MM.1S (cell line): ENCODE results near the gene FGD4.

Source experiments
- DNase-seq: peaks from one replicate; pipeline ENCODE4 v3.0.0-alpha.2; 2015
- H2AFZ ChIP-seq: fragments of 300-600 bp; sonication (generic); 2 replicates; pipeline ENCODE4 v1.6.0; 2016; ENCODE audit warnings: antibody characterized with exemption, low read length
- H3F3A ChIP-seq: fragments of 300-600 bp; sonication (generic); 2 replicates; pipeline ENCODE4 v1.6.1; 2016; ENCODE audit warnings: mild to moderate bottlenecking, antibody characterized with exemption, low read length, moderate library complexity, mixed read lengths; ENCODE audit not compliant: insufficient read depth
- H3K27ac ChIP-seq: fragments of 300-600 bp; sonication (generic); 2 replicates; pipeline ENCODE4 v1.5.1; 2016; ENCODE audit warnings: mild to moderate bottlenecking, low read length
- H3K27me3 ChIP-seq: fragments of 300-600 bp; sonication (generic); replicated peaks from 2 replicates; pipeline ENCODE4 v1.6.0; 2016; ENCODE audit warnings: low read length; ENCODE audit not compliant: insufficient read depth
- H3K36me3 ChIP-seq: fragments of 300-600 bp; sonication (generic); replicated peaks from 2 replicates; pipeline ENCODE4 v1.6.1; 2016; ENCODE audit warnings: mild to moderate bottlenecking, low read length, mixed read lengths; ENCODE audit not compliant: insufficient read depth
- H3K4me1 ChIP-seq: fragments of 300-600 bp; sonication (generic); 2 replicates; pipeline ENCODE4 v1.6.1; 2016; ENCODE audit warnings: low read length, mixed read lengths
- H3K4me2 ChIP-seq: fragments of 300-600 bp; sonication (generic); 2 replicates; pipeline ENCODE4 v1.6.0; 2016; ENCODE audit warnings: low read depth, low read length
- H3K4me3 ChIP-seq: fragments of 300-600 bp; sonication (generic); 2 replicates; pipeline ENCODE4 v1.5.1; 2016; ENCODE audit warnings: low read length, mixed read lengths
- H3K79me2 ChIP-seq: fragments of 300-600 bp; sonication (generic); 2 replicates; pipeline ENCODE4 v1.6.1; 2016; ENCODE audit warnings: mixed run types, low read length, mixed read lengths
- H3K9ac ChIP-seq: fragments of 300-600 bp; sonication (generic); 2 replicates; pipeline ENCODE4 v1.6.1; 2016; ENCODE audit warnings: low read length, mixed read lengths
- H3K9me2 ChIP-seq: fragments of 300-600 bp; sonication (generic); replicated peaks from 2 replicates; pipeline ENCODE4 v1.6.1; 2016; ENCODE audit warnings: mild to moderate bottlenecking, low read length, mixed read lengths; ENCODE audit not compliant: insufficient read depth
- H3K9me3 ChIP-seq: fragments of 300-600 bp; sonication (generic); replicated peaks from 2 replicates; pipeline ENCODE4 v1.6.1; 2016; ENCODE audit warnings: mild to moderate bottlenecking, low read length, mixed read lengths; ENCODE audit not compliant: insufficient read depth
- H4K20me1 ChIP-seq: fragments of 300-600 bp; sonication (generic); 2 replicates; pipeline ENCODE4 v1.6.1; 2016; ENCODE audit warnings: mild to moderate bottlenecking, low read length, moderate library complexity, mixed read lengths; ENCODE audit not compliant: insufficient read depth
- EZH2 ChIP-seq: fragments of 300-600 bp; sonication (generic); optimal IDR thresholded peaks from 2 replicates; pipeline ENCODE3; 2017; ENCODE audit warnings: low read depth, mild to moderate bottlenecking, antibody characterized with exemption, low read length, mixed read lengths
- EZH2phosphoT487 ChIP-seq: fragments of 300-600 bp; sonication (generic); IDR thresholded peaks from 2 replicates; pipeline ENCODE4 v1.6.1; 2018; ENCODE audit warnings: antibody characterized with exemption, low read length
- TF ChIP-seq, protein P1 (sequence below): fragments of 300-600 bp; sonication (generic); IDR thresholded peaks from 2 replicates; pipeline ENCODE4 v1.5.1; 2016; ENCODE audit warnings: antibody characterized with exemption, low read length, mixed read lengths

Gene FGD4

DNA sequence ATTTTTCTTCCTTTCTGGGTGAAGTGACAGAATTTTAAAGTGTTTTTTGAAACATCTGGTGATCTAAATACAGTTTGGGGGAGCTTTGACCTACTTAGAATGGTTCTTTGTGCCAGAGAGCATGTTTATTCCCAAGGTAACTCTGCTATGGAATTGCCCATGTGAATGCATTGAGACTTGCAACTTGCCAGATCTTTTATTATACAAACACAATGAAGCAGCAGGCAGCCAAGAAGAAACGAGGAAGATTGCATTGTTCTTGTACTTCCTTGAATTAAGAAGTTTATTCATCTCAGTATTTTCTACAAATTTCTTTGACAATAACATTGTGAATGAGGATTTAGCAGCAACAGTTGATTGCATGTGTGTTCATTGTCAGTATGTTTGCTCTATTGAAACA is 55.5 kb downstream of the FGD4 start:
- no peak overlapping the region for H2AFZ ChIP-seq
- no peak for DNase-seq
- no peaks in the 10 kb centered on the region for H4K20me1 ChIP-seq
- H3K4me2 ChIP-seq = no peak overlapping the region
- peaks cover 15% of the 10 kb centered on the region for H3K4me1 ChIP-seq
- H3K79me2 ChIP-seq = peaks cover 32% of the 10 kb centered on the region
- no peak overlapping the region for H3K9ac ChIP-seq
- no peaks in the 10 kb centered on the region for H3K9me2 ChIP-seq
- H3F3A ChIP-seq = peaks cover 19% of the 10 kb centered on the region
- no peak overlapping the region for H3K4me3 ChIP-seq
- no peaks in the 10 kb centered on the region for H3K27me3 ChIP-seq
- no peaks in the 10 kb centered on the region for H3K36me3 ChIP-seq
- no peaks in the 10 kb centered on the region for H3K9me3 ChIP-seq
- TF ChIP-seq EZH2 (no peak), EZH2phosphoT487 (no peak)
- TF ChIP-seq, protein P1, sequence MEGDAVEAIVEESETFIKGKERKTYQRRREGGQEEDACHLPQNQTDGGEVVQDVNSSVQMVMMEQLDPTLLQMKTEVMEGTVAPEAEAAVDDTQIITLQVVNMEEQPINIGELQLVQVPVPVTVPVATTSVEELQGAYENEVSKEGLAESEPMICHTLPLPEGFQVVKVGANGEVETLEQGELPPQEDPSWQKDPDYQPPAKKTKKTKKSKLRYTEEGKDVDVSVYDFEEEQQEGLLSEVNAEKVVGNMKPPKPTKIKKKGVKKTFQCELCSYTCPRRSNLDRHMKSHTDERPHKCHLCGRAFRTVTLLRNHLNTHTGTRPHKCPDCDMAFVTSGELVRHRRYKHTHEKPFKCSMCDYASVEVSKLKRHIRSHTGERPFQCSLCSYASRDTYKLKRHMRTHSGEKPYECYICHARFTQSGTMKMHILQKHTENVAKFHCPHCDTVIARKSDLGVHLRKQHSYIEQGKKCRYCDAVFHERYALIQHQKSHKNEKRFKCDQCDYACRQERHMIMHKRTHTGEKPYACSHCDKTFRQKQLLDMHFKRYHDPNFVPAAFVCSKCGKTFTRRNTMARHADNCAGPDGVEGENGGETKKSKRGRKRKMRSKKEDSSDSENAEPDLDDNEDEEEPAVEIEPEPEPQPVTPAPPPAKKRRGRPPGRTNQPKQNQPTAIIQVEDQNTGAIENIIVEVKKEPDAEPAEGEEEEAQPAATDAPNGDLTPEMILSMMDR = no peak
- H3K27ac ChIP-seq = no peak overlapping the region

DNA sequence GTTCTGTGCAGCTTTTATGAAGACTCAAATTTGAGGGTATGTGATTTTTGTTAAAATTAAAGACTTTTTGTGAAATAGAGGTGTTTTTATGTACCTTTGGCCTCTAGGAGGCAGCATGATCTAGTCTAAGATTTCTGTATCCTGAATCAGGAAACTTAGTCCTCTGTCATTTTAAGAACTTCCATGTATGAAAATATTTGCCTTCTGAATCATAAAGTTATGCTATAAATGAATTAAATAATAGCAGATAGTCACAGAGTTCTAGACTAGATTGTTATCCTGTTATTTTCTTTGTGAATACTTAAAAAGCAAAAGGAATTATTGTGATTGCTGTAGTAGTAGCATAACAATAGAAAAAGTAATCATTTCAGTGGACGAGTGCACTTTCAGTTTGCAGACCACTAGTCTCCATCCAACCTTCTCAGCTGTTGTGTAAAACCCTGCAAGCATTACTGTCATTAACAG is 56.3 kb downstream of the FGD4 start:
- peak; percentile 87 for DNase-seq
- Histone ChIP-seq H4K20me1 (no peaks in the 10 kb centered on the region), H3K4me3 (peak overlapping the region; percentile 59), H3K79me2 (peaks cover 36% of the 10 kb centered on the region), H3K9me3 (no peaks in the 10 kb centered on the region), H3F3A (peaks cover 19% of the 10 kb centered on the region), H3K27ac (peak overlapping the region; percentile 69), H2AFZ (0 out of 2 replicates have a peak overlapping the region, but pooled peaks have one; percentile 32), H3K4me2 (peak overlapping the region; percentile 73), H3K9ac (peak overlapping the region; percentile 62), H3K27me3 (no peaks in the 10 kb centered on the region), H3K36me3 (no peaks in the 10 kb centered on the region), H3K9me2 (no peaks in the 10 kb centered on the region), H3K4me1 (peaks cover 15% of the 10 kb centered on the region)
- TF ChIP-seq EZH2 = no peak
- TF ChIP-seq, protein P1 = peak; percentile 66

DNA sequence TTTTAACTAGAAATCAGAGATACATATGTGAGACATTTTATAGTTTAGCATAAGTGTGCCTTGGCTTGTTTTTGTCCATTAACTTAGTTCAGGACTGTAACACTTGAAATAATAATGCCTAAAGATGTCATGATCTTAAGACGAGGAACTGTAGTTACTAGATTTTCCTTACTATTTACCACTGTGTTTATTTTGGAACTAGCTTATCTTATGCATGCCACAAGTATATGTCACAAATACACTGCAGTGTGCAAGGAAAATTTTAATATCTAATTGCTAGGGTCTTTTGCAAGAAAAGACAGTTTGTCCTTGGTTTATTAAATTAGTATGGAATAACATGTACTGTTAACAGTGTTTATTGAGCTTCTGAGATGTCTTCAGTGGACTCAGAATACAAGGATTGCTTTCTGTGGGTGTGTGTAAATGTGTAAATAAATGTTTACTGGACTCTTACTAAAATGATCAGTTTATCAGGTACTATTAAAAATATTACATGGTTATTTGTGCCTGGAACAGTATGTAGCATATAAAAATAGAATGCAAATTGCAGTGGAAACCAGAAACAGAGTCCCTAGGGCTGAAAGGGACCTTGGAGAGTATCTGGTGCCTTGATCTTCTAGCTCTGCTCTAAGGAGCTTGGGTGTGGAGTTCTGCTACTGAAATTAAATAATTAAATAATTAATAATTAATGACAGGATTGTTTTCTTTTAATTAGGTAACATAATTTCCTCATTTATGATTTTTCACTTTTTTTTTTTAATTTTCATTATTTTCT is 58.1 kb downstream of the FGD4 start:
- Histone ChIP-seq H3K79me2 (peaks cover 36% of the 10 kb centered on the region), H3K4me2 (peak overlapping the region; percentile 73), H3K9me2 (no peaks in the 10 kb centered on the region), H2AFZ (no peak overlapping the region; the same call in none of the 2 replicates), H3K27ac (peak overlapping the region; percentile 69; the same call in 1 of the 2 replicates), H3K9me3 (no peaks in the 10 kb centered on the region), H3K9ac (peak overlapping the region; percentile 62; the same call in 1 of the 2 replicates), H3K27me3 (no peaks in the 10 kb centered on the region), H3K36me3 (no peaks in the 10 kb centered on the region), H3F3A (peaks cover 25% of the 10 kb centered on the region), H4K20me1 (no peaks in the 10 kb centered on the region), H3K4me3 (no peak overlapping the region), H3K4me1 (peaks cover 29% of the 10 kb centered on the region)
- DNase-seq = peak; percentile 21
- TF ChIP-seq EZH2 (no peak), EZH2phosphoT487 (no peak)
- TF ChIP-seq, protein P1 = no peak
